ENCODE data around the gene ETS1. TPM values are rescaled to one million over a fixed set of nuclear protein-coding genes. Genes with fewer than 3 reads are reported as not detected.
A peak's percentile ranks its signal among the peaks of the same experiment; 100 is the strongest.

The ETS1 gene
- total RNA-seq, 2 donors from 2014 or later: 34.3 to 36.4 TPM

DNA sequence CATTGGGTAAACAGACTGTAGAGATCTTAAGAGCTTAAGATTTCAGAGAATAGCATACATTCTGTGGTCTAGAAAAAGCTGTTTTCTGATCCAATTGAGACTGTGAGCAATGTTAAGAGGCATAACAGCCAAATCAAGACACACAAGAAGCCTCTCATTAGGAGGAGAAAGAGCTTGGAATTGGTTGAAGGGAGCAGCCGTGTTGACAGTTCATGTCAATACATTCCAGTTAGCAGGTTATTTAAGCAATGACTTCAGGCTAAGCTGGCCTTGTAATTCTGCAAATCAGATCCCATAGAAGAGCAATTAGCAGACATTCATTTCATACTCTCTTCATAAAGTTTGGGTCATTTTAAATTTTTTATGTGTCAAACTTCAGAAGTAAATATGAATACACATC, 50.9 kb downstream of the ETS1 start:
- no peak overlapping the region for H3K27ac Mint-ChIP-seq
- no peaks in the 10 kb centered on the region for H3K9me3 Mint-ChIP-seq
- TF ChIP-seq, protein P1, sequence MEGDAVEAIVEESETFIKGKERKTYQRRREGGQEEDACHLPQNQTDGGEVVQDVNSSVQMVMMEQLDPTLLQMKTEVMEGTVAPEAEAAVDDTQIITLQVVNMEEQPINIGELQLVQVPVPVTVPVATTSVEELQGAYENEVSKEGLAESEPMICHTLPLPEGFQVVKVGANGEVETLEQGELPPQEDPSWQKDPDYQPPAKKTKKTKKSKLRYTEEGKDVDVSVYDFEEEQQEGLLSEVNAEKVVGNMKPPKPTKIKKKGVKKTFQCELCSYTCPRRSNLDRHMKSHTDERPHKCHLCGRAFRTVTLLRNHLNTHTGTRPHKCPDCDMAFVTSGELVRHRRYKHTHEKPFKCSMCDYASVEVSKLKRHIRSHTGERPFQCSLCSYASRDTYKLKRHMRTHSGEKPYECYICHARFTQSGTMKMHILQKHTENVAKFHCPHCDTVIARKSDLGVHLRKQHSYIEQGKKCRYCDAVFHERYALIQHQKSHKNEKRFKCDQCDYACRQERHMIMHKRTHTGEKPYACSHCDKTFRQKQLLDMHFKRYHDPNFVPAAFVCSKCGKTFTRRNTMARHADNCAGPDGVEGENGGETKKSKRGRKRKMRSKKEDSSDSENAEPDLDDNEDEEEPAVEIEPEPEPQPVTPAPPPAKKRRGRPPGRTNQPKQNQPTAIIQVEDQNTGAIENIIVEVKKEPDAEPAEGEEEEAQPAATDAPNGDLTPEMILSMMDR (conservative IDR thresholded peaks at IDR 0.05): no peak
- Histone ChIP-seq H3K9ac (ENCODE audit: extremely low read depth, low read length, poor library complexity, severe bottlenecking) (no peak overlapping the region), H3K36me3 (ENCODE audit: control insufficient read depth, insufficient read depth, low read length) (no peaks in the 10 kb centered on the region), H3K27me3 (ENCODE audit: control insufficient read depth, insufficient read depth, low read length, poor library complexity, severe bottlenecking) (peaks cover 9% of the 10 kb centered on the region), H3K4me3 (ENCODE audit: low read length) (no peak overlapping the region), H3K4me1 (ENCODE audit: control insufficient read depth, insufficient read depth, low read length) (peaks cover 24% of the 10 kb centered on the region), H3K27ac (ENCODE audit: low read depth, low read length) (no peak overlapping the region), H3K9me3 (ENCODE audit: control insufficient read depth, low read length) (no peaks in the 10 kb centered on the region)
- H3K36me3 Mint-ChIP-seq (ENCODE audit: low read depth): no peaks in the 10 kb centered on the region
- WGBS, 2 experiments (ENCODE audit: insufficient coverage in 1 of 2, insufficient read length in 1 of 2): 95% methylated on average over 1 of the region's 1 CpG; no CpG with 5 or more reads in 1 of the 2 experiments
- peaks cover 37% of the 10 kb centered on the region for H3K4me1 Mint-ChIP-seq
- H3K27me3 Mint-ChIP-seq (ENCODE audit: insufficient read depth): no peaks in the 10 kb centered on the region
- DNase-seq: no peak
- no peak overlapping the region for H3K4me3 Mint-ChIP-seq

- 100% methylated on average over 1 of the region's 1 CpG for WGBS, 2 experiments (ENCODE audit: insufficient coverage in 1 of 2, insufficient read length in 1 of 2)
- H3K36me3 Mint-ChIP-seq (ENCODE audit: low read depth): no peaks in the 10 kb centered on the region
Measured at GRCh38 chr11:128535468-128536457, 51.6 kb downstream of the ETS1 start.

DNA sequence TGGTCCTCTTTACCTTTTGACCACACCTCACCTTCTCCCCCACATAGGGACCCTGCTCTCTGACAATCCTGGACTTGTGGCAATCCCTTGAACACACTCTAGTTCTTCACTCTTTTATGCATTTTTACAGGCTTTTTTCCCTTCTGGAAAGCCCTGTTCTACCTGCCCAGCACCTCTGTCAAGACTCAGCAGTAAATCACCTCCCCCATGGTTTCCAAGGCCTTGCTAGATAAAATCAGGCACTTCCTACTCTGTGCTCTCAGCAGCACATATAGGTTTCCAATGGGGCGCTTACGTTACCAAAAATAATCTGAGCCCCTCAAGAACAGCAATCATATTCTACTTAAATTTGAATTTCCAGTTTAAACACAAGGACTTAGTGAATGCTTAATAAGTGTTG, 53.9 kb downstream of the ETS1 start:
- no peak for DNase-seq
- peaks cover 24% of the 10 kb centered on the region for H3K4me1 ChIP-seq (ENCODE audit: control insufficient read depth, insufficient read depth, low read length)
- peak overlapping the region; percentile 43 for H3K4me3 ChIP-seq (ENCODE audit: low read length)
- Mint-ChIP-seq H3K4me3 (peak overlapping the region; percentile 28), H3K4me1 (peaks cover 40% of the 10 kb centered on the region), H3K27me3 (ENCODE audit: insufficient read depth) (no peaks in the 10 kb centered on the region), H3K9me3 (no peaks in the 10 kb centered on the region), H3K36me3 (ENCODE audit: low read depth) (no peaks in the 10 kb centered on the region), H3K27ac (peak overlapping the region; percentile 87)
- 66% methylated on average over 2 of the region's 2 CpGs; no CpG with 5 or more reads in 1 of the 2 experiments for WGBS, 2 experiments (ENCODE audit: insufficient coverage in 1 of 2, insufficient read length in 1 of 2)
- H3K27ac ChIP-seq (ENCODE audit: low read depth, low read length): no peak overlapping the region
- H3K36me3 ChIP-seq (ENCODE audit: control insufficient read depth, insufficient read depth, low read length): no peaks in the 10 kb centered on the region
- H3K9ac ChIP-seq (ENCODE audit: extremely low read depth, low read length, poor library complexity, severe bottlenecking): peak overlapping the region; percentile 52
- TF ChIP-seq, protein P1 (conservative IDR thresholded peaks at IDR 0.05): no peak
- H3K27me3 ChIP-seq (ENCODE audit: control insufficient read depth, insufficient read depth, low read length, poor library complexity, severe bottlenecking): peaks cover 19% of the 10 kb centered on the region
- H3K9me3 ChIP-seq (ENCODE audit: control insufficient read depth, low read length): no peaks in the 10 kb centered on the region

More at GRCh38 chr11:128535468-128536457, 51.6 kb downstream of the ETS1 start:
- H3K4me3 Mint-ChIP-seq: no peak overlapping the region
- TF ChIP-seq, protein P1 (conservative IDR thresholded peaks at IDR 0.05): no peak
- Histone ChIP-seq H3K4me1 (ENCODE audit: control insufficient read depth, insufficient read depth, low read length) (peaks cover 24% of the 10 kb centered on the region), H3K9ac (ENCODE audit: extremely low read depth, low read length, poor library complexity, severe bottlenecking) (no peak overlapping the region), H3K4me3 (ENCODE audit: low read length) (no peak overlapping the region), H3K27me3 (ENCODE audit: control insufficient read depth, insufficient read depth, low read length, poor library complexity, severe bottlenecking) (peaks cover 15% of the 10 kb centered on the region), H3K36me3 (ENCODE audit: control insufficient read depth, insufficient read depth, low read length) (no peaks in the 10 kb centered on the region), H3K9me3 (ENCODE audit: control insufficient read depth, low read length) (no peaks in the 10 kb centered on the region), H3K27ac (ENCODE audit: low read depth, low read length) (no peak overlapping the region)
- peaks cover 37% of the 10 kb centered on the region for H3K4me1 Mint-ChIP-seq
- no peak for DNase-seq
- H3K9me3 Mint-ChIP-seq: no peaks in the 10 kb centered on the region
- no peak overlapping the region for H3K27ac Mint-ChIP-seq
- no peaks in the 10 kb centered on the region for H3K27me3 Mint-ChIP-seq (ENCODE audit: insufficient read depth)
